GM18868 (cell line): ENCODE data around the gene REL.
A peak's percentile ranks its signal among the peaks of the same experiment; 100 is the strongest.
"Not testable (repeated sequence)": the region's sequence is repeated elsewhere in the genome, so short reads cannot be mapped to it uniquely, and the experiment has no call there.

Experiments
- ATAC-seq: cut with Tn5 transposase; IDR thresholded peaks from one replicate; pipeline ENCODE4 v1.9.1; 2021; ENCODE audit warnings: mild to moderate bottlenecking, moderate library complexity; ENCODE audit not compliant: unreplicated experiment

Gene REL

DNA sequence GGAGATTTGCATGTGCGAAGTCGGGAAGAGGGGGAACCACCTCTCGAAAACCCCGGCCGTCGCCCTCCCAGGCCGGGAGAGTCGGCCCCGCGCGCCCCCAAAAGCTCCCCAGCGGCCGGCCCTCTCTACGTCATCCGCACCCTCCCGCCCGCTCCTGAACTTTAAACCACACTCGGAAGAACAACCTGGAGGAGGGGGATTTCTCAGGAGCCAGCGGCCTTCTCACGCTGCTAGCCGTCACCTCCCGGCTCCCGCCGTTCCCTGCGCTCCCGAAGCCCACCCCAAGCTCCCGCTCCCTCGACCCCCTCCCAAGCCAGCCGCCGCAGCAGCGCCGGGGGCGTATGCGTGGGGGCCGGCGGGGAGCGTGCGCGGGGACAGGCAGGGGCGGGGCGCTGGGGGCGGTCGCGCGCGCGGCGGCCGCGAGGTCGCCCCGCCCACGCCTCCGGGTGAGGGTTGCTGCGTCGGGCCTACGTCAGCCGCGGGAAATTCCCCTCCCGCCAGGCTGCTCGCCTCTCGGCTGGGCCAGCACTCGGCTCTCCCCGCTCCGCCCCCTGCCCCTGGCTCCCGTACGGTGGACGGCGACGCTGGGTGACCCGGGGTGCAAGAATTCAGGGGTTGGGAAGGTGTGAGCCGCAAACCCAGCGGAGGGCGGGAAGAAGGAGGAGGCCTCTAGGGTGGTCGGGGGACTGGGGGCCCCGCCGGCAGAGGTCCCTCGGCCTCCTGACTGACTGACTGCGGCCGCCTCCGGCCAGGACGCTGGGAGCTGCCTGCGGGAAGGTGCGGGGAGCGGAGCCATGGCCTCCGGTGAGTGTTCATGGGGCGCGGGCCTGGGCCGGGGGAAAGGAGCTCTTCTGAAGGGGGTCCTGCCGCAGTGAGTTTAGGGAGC, at the start of gene REL:
REL (plus strand) TSS at position 528 of the 886 bp plus-strand sequence; CDS start at position 795, 267 bp downstream.
- peak; percentile 73 for ATAC-seq

DNA sequence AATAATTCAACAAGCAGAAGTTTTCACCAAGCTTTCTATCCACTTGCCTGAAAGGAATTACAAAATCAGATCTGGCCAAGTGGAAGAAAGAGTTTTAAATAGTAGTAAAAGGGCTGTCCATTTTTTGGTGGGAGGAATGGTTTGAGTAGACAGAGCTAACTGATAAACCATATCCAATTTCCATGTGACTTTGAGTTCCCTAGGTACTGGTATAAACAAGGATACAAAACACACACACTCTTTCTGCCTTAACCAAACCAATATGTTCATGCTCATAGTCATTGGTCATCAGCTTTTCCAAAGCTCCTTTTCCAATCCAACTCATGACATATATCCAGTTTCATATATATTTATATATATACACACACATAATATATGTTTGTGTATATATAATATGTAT, 49.5 kb upstream of the REL start:
- no peak for ATAC-seq

DNA sequence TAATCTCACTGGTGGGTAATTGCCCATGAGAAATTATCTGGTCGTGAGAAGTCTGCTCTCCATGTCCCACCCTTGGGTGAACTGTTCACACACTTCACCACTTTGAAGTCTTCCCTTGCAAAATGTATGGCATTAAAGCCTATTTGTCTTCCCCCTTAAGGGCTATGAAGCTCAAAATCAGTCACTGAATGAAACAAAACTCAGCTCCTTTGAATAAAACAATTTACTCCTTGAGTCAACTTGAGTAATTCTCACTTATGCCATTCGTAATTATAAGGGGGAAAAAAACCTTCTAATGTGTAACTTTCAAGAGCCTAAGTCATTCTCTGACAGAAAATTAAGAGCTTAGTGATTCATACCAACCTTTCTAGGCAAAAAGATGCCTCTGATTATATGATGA, 48.8 kb upstream of the REL start:
- peak; percentile 27 for ATAC-seq

DNA sequence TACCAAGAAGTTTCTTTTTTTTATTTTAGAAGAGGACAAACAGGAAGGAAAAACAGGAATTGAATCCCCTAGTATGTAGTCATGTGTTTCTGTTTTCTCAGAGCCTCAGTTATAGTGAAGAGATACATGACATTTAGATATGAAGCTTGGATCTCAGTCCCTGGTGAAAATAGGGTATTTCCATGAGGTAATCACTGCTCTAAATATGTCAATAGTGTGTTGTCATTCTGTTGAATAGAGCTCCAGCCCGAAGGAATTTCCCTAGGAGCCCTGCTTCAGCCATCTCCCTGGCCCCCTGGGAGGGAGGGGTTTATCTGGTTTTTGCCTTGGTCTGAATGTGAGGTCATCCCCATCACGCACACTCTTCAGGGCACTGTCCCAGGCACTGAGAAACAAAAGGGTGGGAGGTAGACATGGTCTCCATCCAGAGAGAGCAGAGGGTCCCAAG, 47.1 kb upstream of the REL start:
- ATAC-seq, result peak; percentile 69

DNA sequence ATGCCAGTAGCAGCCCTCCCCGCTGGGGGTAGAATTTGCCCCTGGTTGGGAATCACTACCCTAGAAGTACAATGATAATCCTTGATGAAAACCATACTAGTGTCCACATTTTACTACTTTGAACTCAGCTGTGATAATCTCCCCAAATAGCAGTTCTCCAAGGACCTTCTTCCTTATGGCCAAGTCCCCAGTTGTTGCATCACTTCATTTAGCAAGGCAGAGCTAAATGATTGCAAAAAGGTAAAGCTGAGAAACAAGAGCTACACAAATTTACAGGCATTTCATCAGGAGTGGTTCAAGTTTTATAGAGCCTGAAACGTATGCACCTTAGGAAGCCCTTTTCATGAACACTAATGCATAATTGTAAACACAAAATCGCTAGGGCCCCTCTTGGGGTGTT, 44.9 kb upstream of the REL start:
- ATAC-seq, result no peak

DNA sequence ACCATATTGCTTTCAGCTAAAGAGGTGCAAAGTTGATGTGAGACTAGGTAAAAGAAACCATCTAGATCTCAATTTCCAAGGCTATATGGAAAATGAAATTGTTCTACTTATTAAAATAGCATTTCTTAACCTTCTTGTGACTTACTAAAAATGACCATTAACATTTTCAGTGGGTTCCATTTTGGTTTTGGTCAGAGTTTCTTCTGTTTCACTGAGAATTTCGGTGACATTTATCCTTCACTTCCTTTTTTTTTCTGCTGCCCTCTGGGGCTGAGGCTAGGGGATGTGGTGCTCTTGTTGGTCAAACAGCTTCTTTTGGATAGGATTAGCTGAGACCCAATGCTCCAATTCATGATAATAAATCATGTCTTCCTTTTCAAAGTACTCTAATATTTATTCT, 44.3 kb upstream of the REL start:
- no peak for ATAC-seq

DNA sequence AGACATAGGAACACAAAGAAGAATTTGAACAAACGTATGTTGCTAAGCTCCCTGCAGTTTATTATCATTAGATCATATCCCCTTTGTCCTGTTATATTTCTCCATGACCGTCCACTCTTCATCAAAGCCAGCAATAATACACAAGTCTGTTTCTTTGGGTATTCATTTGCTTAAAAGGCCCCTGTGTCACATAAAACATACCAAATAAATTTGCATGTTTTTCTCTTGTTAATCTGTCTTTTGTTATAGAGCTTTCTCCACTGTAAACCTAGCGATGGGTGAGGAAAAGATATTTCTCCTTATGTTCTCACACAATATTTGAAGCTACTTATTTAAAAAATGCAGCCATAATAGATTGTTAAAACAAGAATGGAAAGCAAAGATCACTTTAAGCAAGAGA, 42.9 kb upstream of the REL start:
- no peak for ATAC-seq

DNA sequence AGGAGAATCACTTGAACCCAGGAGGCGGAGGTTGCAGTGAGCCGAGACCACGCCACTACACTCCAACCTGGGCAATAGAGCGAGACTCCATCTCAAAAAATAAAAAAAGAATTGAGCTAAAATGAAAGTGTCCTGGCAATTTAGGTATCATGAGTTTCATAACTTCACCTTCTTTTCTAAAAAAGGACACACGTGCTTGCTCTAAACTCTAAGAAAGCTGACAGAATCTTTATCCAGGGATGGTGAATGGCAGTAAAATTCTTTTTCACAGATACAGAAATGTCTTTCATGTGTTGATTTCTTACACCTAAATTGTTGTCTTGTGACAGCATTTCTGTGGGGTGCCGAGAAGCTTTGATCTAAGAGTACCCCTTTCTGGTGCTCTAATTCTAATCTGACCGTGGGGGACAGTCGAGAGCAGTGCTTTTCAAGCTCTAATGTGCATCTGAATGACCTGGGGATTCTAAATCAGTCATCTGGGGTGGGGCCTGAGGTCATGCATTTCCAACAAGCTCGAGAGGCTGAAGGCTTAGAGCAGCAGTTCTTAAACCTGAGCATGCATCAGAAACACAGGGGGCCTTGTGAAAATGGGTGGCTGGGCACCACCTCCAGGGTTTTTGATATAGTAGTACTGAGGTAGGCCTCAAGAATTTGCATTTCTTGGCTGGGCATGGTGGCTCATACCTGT, 42.1 kb upstream of the REL start:
- peak; percentile 58 for ATAC-seq

DNA sequence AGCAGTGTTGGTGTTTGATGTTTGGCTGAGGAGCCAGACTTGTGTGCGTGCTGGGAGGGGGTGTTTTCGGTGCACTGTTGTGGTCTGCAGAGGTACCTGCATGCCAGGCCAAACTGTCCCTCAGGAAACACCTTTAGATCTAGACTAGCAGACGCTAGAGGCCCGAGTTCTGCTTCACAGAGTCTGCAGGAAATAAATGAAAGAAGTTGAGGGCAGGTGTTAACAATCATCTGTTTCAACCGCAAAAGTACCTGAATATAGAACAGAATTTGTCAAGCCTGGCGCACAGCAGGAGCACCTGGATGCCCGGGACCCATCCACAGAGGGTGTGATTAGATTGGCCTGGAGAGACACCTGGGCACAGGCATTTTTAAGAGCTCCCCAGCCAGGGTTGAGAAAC, 40.5 kb upstream of the REL start:
- peak; percentile 56 for ATAC-seq

DNA sequence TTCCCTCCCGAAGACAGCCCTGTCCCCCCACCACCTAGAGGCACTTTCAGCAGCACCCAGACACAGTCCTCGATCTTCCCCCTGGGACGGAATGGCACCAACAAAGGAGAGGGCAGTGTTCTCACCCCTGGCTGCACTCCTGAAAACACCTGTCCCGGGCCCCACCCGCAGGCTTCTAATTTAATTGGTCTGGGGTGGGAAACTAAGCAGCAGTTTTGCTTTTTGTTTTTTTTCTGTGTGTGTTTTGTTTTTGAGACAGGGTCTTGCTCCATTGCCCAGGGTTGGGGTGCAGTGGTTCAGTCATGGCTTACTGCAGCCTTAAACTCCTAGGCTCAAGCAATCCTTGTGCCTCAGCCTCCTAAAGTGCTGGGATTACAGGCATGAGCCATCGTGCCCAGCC, 38.4 kb upstream of the REL start:
- no peak for ATAC-seq

DNA sequence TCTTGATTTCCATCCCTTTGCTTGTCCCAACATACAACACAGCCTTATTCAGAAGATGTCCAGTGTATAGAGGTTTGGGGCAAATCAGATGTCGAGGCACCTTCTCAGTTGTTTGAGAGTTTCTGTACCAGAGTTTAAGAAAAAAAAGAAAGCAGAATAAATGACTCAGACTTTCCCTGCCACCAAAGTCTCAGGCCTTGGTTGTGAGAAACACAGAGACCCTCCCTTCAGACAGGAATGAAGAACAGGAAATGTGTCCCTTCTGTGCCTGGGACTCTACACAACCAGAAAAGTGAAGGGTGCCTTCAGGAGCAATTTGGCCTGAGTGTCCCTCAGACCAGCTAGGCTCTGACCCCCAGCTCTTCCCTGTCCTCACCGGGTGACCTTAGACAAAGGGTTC, 37.3 kb upstream of the REL start:
- ATAC-seq, result no peak

DNA sequence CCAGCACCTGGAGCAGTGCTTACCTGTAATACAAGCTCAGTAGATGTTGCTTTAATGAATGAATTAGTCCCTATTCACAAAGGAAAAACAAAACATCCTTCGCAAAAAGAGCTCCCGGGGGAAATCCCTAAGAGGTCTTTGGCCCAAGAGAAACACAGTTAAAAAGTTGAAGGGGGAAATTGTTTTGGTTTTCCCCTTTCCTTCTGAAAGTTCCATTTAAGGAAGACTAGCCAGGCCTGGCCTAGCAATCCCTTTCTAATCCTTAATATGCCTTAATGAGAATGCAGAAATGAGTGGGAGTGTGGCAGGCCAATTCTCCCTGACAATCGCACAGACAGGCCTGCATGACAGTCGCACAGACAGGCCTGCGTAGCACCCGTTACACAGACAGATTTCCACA, 33.5 kb upstream of the REL start:
- ATAC-seq, result no peak

DNA sequence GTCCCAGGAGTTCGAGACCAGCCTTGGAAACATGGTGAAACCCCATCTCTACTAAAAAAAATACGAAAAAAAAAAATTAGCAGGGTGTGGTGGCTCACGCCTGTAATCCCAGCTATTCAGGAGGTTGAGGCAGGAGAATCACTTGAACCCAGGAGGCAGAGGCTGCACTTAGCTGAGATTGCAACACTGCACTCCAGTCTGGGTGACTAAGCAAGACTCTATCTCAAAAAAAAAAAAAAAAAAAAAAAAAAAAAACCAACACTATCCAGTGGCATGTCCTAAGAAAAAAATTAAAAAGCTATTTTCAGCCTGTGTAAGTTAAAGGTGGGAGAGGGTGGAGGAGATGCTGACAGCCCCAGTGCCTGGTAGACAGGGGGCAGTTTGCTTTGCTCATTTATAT, 32.2 kb upstream of the REL start:
- ATAC-seq, result no peak

DNA sequence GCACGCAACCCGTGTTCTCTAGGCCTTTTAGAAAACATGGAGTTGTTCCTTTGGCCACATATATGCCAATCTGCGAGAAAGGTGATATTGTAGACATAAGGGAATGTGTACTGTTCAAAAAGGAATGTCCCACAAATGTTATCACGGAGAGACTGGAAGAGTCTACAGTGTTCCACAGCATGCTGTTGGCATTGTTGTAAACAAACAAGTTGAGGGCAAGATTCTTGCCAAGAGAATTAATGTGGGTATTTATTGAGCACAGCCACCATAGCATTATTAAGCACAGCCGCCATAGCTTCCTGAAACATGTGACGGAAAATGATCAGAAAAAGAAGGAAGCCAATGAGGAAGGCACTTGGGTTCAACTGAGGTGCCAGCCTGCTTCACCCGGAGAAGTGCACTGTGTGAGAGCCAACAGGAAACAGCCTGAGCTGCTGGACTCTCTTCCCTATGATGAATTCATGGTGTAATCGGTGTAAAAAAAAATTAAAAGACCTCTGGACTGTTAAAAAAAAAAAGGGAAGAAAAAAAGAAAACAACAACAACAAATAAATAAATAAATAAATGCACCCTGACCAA, 29.0 kb upstream of the REL start:
- ATAC-seq, result no peak

DNA sequence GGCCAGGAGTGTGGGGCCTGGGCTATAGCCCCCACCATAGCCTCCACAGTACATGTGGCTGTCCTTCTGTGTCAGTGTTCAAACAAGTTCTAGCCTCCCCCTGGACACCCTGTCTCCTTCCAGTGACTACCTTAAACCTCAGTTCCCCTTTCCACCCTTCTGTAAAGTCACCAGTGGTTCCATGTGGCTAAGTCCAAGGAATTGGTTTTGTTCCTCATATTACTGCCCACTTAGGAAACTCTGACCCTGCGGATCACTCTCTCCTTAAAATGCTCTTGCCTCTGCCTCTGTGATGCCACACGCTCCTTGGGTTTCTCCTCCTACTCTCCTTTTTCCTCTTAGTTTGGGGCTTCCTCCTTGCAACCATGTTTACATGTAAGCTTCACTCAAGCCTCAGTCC, 27.8 kb upstream of the REL start:
- no peak for ATAC-seq

DNA sequence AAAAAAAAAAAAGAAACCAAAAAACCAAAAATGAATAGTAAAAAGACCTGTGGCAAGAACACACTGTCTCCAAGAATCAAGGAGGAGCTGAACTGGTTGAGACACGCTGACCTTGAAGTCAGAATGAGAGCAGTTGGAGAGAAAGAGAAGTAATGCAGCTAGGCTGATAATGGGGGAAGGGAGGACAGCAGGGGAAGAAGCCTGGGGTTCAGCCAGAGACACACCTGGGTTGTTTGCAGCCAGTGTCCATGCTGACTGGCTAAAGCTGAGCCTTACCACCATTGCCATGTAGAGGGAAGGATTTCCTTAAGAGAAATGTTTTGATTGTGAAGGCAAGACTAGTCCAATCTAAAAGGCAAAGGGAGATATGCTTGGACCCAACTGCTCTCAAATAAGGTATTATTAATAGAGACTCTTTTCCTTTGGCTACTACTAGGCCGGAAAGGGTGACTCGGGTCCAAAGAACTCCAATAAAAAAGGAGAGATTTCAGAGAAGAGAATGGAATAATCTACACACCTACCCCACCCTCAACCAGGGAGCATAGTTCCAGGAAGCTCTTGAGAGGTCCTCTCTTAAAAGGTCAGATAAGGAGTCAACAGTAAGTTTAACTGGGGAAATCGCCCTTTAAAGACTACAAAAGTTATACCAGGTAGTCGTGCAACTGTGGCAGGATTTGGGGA, 25.2 kb upstream of the REL start:
- ATAC-seq, result no peak

DNA sequence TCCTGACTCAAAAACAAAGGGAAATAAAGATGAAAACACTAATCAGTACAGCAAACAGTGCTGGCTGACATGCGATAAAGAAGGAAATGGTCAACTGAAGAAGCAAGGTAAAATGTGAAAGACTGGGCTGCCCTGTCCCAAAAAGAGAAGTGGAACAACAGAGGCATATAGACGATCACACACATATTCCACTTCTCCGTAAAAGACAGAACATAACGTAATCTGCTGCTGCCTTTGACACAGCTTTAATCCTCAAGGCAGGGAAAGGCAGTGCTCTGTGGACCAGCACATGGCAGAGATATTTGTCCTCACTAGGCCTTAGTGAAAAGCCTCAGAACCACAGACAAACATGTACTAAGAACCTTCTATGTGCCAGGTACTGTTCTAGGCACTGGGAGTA, 24.3 kb upstream of the REL start:
- ATAC-seq, result no peak

DNA sequence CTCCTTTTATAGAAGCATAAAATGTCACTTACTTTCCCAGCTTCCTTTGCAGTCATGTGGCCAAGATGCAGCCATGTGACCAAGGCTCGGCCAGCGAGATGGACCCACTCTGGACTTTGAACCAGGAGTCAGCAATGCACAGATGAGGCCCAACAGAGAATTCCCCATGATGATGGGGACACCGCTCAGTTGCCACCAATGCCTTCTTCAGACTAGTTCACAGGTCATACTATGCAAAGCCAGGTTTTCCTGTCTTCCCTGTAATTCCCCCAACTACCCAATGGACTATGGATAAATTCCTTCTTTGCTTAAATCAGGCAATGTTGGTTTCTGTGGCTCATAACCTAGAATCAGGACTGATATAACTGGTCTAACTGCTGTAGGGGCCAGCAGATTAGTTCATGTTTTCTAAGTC, 22.5 kb upstream of the REL start:
- no peak for ATAC-seq

DNA sequence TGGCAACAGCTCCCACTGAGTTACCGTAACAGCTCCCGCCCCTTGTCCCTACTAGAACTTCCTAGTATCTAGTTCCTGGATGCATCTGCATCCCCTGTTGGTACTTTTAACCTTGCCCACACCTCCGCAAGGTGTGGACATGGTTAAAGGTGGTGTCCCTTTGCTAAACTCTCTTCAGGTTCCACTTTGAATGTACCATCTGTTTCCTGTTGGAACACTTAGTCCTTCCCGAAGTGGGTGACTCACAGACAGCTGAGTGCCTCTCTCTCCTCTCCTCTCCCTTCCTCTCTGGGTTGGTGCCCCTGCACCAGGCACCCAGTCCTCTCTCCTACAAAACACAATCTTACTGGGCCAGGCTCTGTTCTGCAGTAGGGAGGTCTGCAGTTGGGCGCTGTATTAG, 19.6 kb upstream of the REL start:
- no peak for ATAC-seq

DNA sequence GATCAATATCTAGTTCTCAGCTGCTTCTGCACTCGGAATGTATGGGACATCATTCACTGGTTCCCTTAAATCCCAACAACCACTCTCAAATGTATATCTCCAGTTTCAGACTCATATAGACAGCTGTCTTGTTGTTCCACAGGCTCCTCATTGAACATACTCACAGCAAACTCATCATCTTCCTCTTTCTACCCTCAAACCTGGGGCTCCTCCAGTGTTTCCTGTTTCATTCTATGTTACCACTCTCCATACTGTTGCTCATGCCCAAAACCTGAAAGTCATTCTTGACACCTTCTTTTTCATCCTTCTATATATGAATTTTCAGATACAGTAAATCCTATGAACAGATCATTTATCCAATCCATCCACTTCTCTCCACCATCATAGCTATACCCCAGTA, 18.7 kb upstream of the REL start:
- ATAC-seq, result no peak

DNA sequence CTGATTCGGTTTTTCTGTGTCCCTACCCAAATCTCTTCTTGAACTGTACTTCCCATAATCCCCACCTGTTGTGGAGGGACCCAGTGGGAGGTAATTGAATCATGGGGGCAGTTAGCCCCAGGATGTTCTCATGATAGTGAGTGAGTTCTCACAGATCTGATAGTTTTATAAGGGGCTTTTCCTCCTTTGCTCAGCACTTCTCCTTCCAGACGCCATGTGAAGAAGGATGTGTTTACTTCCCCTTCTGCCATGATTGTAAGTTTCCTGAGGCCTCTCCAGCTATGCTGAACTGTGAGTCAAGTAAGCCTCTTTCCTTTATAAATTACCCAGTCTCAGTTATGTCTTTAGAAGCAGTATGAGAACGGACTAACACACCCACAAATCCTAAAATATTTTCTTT, 16.0 kb upstream of the REL start:
- not testable (repeated sequence) for ATAC-seq
